ENCODE results near the gene FPR1.

FPR1 gene

DNA sequence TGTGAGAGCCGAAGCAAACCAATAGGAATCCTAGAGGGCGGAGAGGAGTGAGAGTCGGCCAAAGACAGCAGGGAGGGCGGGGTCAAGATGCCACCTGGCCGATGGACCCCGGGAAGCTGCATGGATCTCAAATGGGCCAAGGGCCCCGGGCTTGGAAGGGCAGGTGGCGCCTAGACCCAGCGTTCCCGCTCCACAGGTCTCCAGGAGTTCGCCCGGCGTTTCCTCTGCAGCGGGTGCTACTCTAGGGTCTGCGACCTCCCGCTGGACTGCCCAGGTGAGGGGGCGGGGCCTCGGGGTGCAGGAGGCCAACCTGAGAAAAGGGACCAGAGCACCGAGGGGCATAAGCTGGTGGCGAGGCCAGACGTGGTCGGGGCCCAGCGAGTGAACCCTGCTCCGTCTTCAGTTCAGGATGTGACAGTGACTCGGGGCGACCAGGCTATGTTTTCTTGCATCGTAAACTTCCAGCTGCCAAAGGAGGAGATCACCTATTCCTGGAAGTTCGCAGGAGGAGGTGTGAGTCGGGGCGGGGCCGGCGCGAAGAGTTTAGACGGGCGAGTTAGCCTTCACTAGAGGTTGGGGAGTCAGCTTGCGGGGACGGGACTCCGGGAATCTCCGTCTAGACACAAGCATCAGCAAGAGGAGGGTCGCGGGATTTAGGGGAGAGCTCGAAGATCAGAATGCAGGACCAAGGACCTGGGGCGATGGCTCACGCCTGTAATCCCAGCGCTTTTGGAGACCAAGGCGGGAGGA lies 48.7 kb downstream of the FPR1 start:
- no peaks in the 10 kb centered on the region for H3K27me3 ChIP-seq (ENCODE audit: control insufficient read depth, insufficient read depth, low read length)
- H3K4me1 ChIP-seq (ENCODE audit: control insufficient read depth, insufficient read depth, low read length): peaks cover 6% of the 10 kb centered on the region
- H3K4me2 ChIP-seq (ENCODE audit: low read length): no peak overlapping the region
- no peaks in the 10 kb centered on the region for H3K9me3 ChIP-seq (replicated peaks; ENCODE audit: low read length)
- no peak overlapping the region for H3K9ac ChIP-seq (ENCODE audit: low read depth, low read length)
- H3K4me3 ChIP-seq (ENCODE audit: low read length): no peak overlapping the region
- peaks cover 77% of the 10 kb centered on the region for H3K36me3 ChIP-seq (ENCODE audit: insufficient read depth, low read length)

DNA sequence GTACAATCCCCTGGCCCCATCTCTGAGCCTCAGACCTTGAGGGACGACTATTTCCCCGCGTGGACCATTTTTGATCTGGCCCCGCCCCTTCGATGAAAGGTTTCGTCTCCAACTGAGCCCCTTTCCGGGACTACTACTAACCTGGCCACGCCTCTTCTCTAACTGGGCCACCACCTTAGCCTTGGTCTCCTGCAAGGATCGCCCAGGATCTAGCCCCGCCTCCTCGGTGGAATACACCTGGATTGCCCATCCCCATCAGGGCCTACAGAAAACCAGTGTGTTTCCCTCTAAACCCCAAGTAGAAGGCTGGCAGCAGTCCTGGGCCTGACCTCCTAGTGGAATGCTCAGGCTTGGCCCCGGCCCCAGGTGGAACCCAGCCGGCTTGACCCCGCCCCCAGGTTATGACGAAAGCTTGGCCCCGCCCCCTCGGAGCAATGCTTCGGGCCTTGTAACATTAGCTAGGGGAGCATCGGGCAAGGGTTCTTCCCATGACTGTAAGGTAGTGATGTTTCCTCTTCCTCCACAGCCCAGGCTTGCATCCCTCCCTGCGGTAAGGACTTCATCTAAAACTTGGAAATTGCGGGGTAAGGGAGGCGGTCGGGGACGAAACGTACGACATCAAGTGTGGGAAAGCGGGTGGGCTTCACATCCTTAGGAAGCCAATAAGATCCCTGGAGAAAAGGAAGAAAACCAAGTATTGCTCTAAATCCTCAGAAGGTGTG lies 49.4 kb downstream of the FPR1 start:
- peaks cover 6% of the 10 kb centered on the region for H3K4me1 ChIP-seq (ENCODE audit: control insufficient read depth, insufficient read depth, low read length)
- peaks cover 77% of the 10 kb centered on the region for H3K36me3 ChIP-seq (ENCODE audit: insufficient read depth, low read length)
- H3K27me3 ChIP-seq (ENCODE audit: control insufficient read depth, insufficient read depth, low read length): no peaks in the 10 kb centered on the region
- no peaks in the 10 kb centered on the region for H3K9me3 ChIP-seq (replicated peaks; ENCODE audit: low read length)
- H3K4me2 ChIP-seq (ENCODE audit: low read length): no peak overlapping the region
- no peak overlapping the region for H3K4me3 ChIP-seq (ENCODE audit: low read length)
- no peak overlapping the region for H3K9ac ChIP-seq (ENCODE audit: low read depth, low read length)

DNA sequence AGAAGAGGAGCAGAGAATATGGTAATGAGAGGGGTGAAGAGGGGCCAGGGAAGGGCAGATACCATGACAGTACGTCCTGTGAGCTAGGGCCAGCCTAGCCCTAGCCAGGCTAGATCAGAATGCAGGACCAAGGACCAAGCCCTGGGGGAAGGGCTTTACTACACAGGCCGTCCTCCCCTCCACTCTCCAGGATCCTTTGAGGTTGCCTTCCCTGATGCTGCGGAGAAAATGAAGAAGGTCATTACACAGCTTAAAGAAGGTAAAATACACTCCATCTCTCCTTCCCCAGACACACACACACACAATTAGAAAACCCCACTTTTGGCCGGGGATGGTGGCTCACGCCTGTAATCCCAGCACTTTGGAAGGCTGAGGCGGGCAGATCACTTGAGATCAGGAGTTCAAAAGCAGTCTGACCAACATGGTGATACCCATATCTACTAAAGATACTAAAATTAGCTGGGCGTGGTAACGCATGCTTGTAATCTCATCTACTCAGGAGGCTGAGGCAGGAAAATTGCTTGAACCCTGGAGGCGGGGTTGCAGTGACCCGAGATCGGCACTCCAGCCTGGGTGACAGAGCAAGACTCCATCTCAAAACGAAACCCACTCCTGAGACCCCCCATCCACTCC lies 50.1 kb downstream of the FPR1 start:
- no peaks in the 10 kb centered on the region for H3K9me3 ChIP-seq (replicated peaks; ENCODE audit: low read length)
- peaks cover 79% of the 10 kb centered on the region for H3K36me3 ChIP-seq (ENCODE audit: insufficient read depth, low read length)
- no peak overlapping the region for H3K4me2 ChIP-seq (ENCODE audit: low read length)
- no peaks in the 10 kb centered on the region for H3K27me3 ChIP-seq (ENCODE audit: control insufficient read depth, insufficient read depth, low read length)
- H3K9ac ChIP-seq (ENCODE audit: low read depth, low read length): no peak overlapping the region
- H3K4me1 ChIP-seq (ENCODE audit: control insufficient read depth, insufficient read depth, low read length): peaks cover 6% of the 10 kb centered on the region
- no peak overlapping the region for H3K4me3 ChIP-seq (ENCODE audit: low read length)

DNA sequence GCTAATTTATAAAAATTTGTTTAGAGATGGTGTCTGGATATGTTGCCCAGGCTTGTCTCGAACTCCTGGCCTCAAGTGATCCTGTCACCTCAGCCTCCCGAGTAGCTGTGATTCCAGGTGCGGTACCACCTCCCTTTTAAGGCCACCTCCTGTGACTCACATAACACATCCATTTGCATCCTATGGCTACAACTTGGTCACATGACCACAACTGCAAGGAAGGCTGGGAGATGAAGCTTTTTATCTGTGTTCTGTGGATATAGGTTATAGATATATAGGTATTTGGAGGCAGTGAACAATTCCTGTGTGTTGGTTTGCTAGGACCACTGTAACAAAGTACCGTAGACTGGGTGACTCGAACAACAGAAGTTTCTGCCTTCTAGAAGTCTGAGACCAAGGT lies 52.5 kb downstream of the FPR1 start:
- Histone ChIP-seq H3K36me3 (ENCODE audit: insufficient read depth, low read length) (peaks cover 88% of the 10 kb centered on the region), H3K4me2 (ENCODE audit: low read length) (no peak overlapping the region), H3K9ac (ENCODE audit: low read depth, low read length) (no peak overlapping the region), H3K9me3 (replicated peaks; ENCODE audit: low read length) (no peaks in the 10 kb centered on the region), H3K4me3 (ENCODE audit: low read length) (no peak overlapping the region), H3K27me3 (ENCODE audit: control insufficient read depth, insufficient read depth, low read length) (no peaks in the 10 kb centered on the region), H3K4me1 (ENCODE audit: control insufficient read depth, insufficient read depth, low read length) (peaks cover 3% of the 10 kb centered on the region)

DNA sequence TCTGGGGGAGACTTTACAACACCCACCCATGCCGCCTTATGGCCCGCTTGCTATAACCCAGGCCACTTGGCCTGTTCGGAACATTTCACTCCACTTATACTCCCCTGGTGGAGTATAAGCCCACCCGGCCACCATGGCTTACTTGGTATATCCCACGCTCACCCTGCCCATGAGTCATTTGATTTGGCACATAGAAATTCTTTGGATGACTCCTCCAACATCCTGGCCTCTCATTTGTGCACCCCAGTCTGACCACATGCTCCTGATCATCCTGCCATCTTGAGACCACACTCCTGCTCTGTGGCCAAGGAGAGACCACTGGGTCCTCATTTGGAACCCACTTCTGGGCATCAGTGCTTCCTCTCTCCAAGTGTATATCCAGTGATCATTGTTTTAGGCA lies 53.4 kb downstream of the FPR1 start:
- no peaks in the 10 kb centered on the region for H3K27me3 ChIP-seq (ENCODE audit: control insufficient read depth, insufficient read depth, low read length)
- no peaks in the 10 kb centered on the region for H3K9me3 ChIP-seq (replicated peaks; ENCODE audit: low read length)
- H3K4me3 ChIP-seq (ENCODE audit: low read length): no peak overlapping the region
- H3K4me2 ChIP-seq (ENCODE audit: low read length): no peak overlapping the region
- H3K36me3 ChIP-seq (ENCODE audit: insufficient read depth, low read length): peaks cover 92% of the 10 kb centered on the region
- H3K4me1 ChIP-seq (ENCODE audit: control insufficient read depth, insufficient read depth, low read length): peaks cover 2% of the 10 kb centered on the region
- H3K9ac ChIP-seq (ENCODE audit: low read depth, low read length): no peak overlapping the region

DNA sequence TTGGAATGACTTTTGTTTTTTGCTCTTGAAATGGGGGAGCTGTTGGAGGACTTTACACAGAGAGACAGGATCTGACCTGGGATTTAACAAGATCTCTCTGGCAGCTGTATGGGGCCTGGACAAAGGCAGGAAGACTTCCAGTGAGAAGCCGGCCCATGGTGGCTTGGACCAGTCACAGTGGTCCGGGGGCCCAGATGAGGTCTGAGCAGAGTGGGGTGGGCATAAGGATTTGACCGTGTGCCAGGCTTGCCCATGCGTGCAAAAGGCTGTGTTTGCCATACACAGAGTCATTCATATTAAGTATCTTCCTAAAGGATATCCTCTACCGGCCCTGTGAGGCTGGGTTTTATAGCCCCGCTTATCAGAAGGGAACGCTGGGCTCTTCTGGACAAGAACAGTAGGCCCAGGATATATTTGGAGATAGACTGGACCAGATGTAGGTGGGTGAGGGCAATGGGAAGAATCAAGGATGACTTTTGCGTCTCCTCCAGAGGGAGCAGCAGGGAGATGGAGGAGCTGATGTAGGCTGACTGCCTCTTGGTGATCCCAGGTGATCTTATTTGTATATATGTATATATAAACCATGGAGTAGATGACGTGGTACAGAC lies 54.4 kb downstream of the FPR1 start:
- H3K27me3 ChIP-seq (ENCODE audit: control insufficient read depth, insufficient read depth, low read length): no peaks in the 10 kb centered on the region
- H3K4me2 ChIP-seq (ENCODE audit: low read length): no peak overlapping the region
- no peak overlapping the region for H3K9ac ChIP-seq (ENCODE audit: low read depth, low read length)
- H3K4me3 ChIP-seq (ENCODE audit: low read length): no peak overlapping the region
- H3K36me3 ChIP-seq (ENCODE audit: insufficient read depth, low read length): peaks cover 86% of the 10 kb centered on the region
- H3K9me3 ChIP-seq (replicated peaks; ENCODE audit: low read length): no peaks in the 10 kb centered on the region
- H3K4me1 ChIP-seq (ENCODE audit: control insufficient read depth, insufficient read depth, low read length): peaks cover 3% of the 10 kb centered on the region

DNA sequence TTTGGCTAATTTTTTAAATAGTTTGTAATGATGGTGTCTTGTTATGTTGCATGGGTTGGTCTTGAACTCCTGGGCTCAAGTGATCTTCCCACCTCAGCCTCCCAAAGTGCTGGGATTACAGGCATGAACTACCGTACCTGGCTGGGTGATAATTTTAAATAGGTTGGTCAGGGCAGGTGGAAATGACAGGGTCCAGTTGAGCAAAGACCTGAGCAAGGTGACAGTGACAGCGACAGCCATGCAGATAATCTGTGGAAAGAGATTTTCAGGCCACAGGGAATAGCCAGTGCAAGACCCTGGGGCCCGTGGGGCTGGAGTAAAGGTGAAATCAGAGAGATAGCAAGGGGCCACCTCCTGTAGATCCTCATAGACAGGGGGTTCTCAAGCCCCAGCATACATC lies 55.1 kb downstream of the FPR1 start:
- no peak overlapping the region for H3K4me2 ChIP-seq (ENCODE audit: low read length)
- no peak overlapping the region for H3K9ac ChIP-seq (ENCODE audit: low read depth, low read length)
- H3K4me1 ChIP-seq (ENCODE audit: control insufficient read depth, insufficient read depth, low read length): peaks cover 8% of the 10 kb centered on the region
- H3K9me3 ChIP-seq (replicated peaks; ENCODE audit: low read length): no peaks in the 10 kb centered on the region
- H3K4me3 ChIP-seq (ENCODE audit: low read length): no peak overlapping the region
- H3K36me3 ChIP-seq (ENCODE audit: insufficient read depth, low read length): peaks cover 80% of the 10 kb centered on the region
- no peaks in the 10 kb centered on the region for H3K27me3 ChIP-seq (ENCODE audit: control insufficient read depth, insufficient read depth, low read length)

All from skeletal muscle satellite cell (primary cell).